UCSD-AML1 (cell line): Measurements from ENCODE around the gene ZSCAN5A.
A peak's percentile ranks its signal among the peaks of the same experiment; 100 is the strongest.
"Not testable (repeated sequence)": the region's sequence is repeated elsewhere in the genome, so short reads cannot be mapped to it uniquely, and the experiment has no call there.

Source experiments
- DNase-seq: peaks from one replicate; lab custom pipeline; 2025; ENCODE audit not compliant: unreplicated experiment; lab: John Stamatoyannopoulos, UW

ZSCAN5A gene

GRCh38 chr19:56217039-56217949 lies 97.3 kb downstream of the ZSCAN5A start:
- DNase-seq = peak; percentile 27

- DNase-seq = no peak
Observed at GRCh38 chr19:56211718-56212117, 102.9 kb downstream of the ZSCAN5A start.

- DNase-seq = not testable (repeated sequence)
Observed at GRCh38 chr19:56210036-56210435, 104.6 kb downstream of the ZSCAN5A start.

- DNase-seq = no peak
Observed at GRCh38 chr19:56209091-56209490, 105.5 kb downstream of the ZSCAN5A start.

GRCh38 chr19:56207581-56207980 lies 107.1 kb downstream of the ZSCAN5A start:
- not testable (repeated sequence) for DNase-seq

GRCh38 chr19:56201973-56202372 lies 112.7 kb downstream of the ZSCAN5A start, which contains the start of gene ZSCAN5C:
Gene ZSCAN5C, plus strand, starts transcription at chr19:56202273. Its CDS starts 3,641 bp downstream, at chr19:56205914.
- no peak for DNase-seq

GRCh38 chr19:56199687-56200086 lies 115.0 kb downstream of the ZSCAN5A start:
- no peak for DNase-seq

- not testable (repeated sequence) for DNase-seq
Observed at GRCh38 chr19:56197646-56198045, 117.0 kb downstream of the ZSCAN5A start, which contains the start of gene ZSCAN5B. Gene ZSCAN5B, minus strand, starts transcription at chr19:56197783. Its CDS starts 4,731 bp downstream, at chr19:56193052.

GRCh38 chr19:56193981-56194640 lies 120.5 kb downstream of the ZSCAN5A start:
- DNase-seq = no peak

- no peak for DNase-seq
Observed at GRCh38 chr19:56191711-56192110, 122.9 kb downstream of the ZSCAN5A start.

GRCh38 chr19:56191115-56191514 lies 123.5 kb downstream of the ZSCAN5A start:
- DNase-seq = no peak

GRCh38 chr19:56189785-56190184 lies 124.9 kb downstream of the ZSCAN5A start:
- DNase-seq = peak; percentile 12

GRCh38 chr19:56177564-56178243 lies 136.9 kb downstream of the ZSCAN5A start:
- DNase-seq = no peak

GRCh38 chr19:56176881-56177280 lies 137.8 kb downstream of the ZSCAN5A start:
- no peak for DNase-seq

GRCh38 chr19:56176310-56176709 lies 138.3 kb downstream of the ZSCAN5A start:
- DNase-seq = not testable (repeated sequence)

- DNase-seq = not testable (repeated sequence)
Observed at GRCh38 chr19:56175861-56176307, 138.8 kb downstream of the ZSCAN5A start, which contains the start of gene GALP. Gene GALP, plus strand, starts transcription at chr19:56176008. Its CDS starts 1,101 bp downstream, at chr19:56177109.

- no peak for DNase-seq
Observed at GRCh38 chr19:56174550-56174949, 140.1 kb downstream of the ZSCAN5A start.

GRCh38 chr19:56174086-56174485 lies 140.6 kb downstream of the ZSCAN5A start:
- DNase-seq = no peak
